ENCODE data around the gene MYO1B. TPM values are rescaled to one million over a fixed set of nuclear protein-coding genes. Genes with fewer than 3 reads are reported as not detected.
"Not testable (repeated sequence)": the region's sequence is repeated elsewhere in the genome, so short reads cannot be mapped to it uniquely, and the experiment has no call there.

Gene MYO1B
- total RNA-seq, 1 experiment from 2014 or later, result 95.6 TPM

GRCh38 chr2:191456506-191456905, 211.3 kb downstream of the MYO1B start:
- H3K9me3 ChIP-seq, H3K36me3 ChIP-seq, H3K4me3 ChIP-seq, H3K27me3 ChIP-seq, DNase-seq: not testable (repeated sequence)

GRCh38 chr2:191459158-191459557, 214.0 kb downstream of the MYO1B start:
- H3K4me3 ChIP-seq, result no peak overlapping the region
- no peaks in the 10 kb centered on the region for H3K36me3 ChIP-seq
- no peak for DNase-seq
- H3K9me3 ChIP-seq, result no peaks in the 10 kb centered on the region; the same call in 1 of the 2 replicates
- H3K27me3 ChIP-seq, result no peaks in the 10 kb centered on the region

- Histone ChIP-seq H3K4me3 (no peak overlapping the region), H3K27me3 (no peaks in the 10 kb centered on the region), H3K36me3 (no peaks in the 10 kb centered on the region), H3K9me3 (no peaks in the 10 kb centered on the region; the same call in 1 of the 2 replicates)
- DNase-seq, result no peak
Measured at GRCh38 chr2:191462370-191462769, 217.2 kb downstream of the MYO1B start.

- Histone ChIP-seq H3K9me3 (no peaks in the 10 kb centered on the region; the same call in 1 of the 2 replicates), H3K27me3 (no peaks in the 10 kb centered on the region), H3K4me3 (no peak overlapping the region), H3K36me3 (no peaks in the 10 kb centered on the region)
- DNase-seq, result no peak
Measured at GRCh38 chr2:191463790-191464189, 218.6 kb downstream of the MYO1B start.

- no peak for DNase-seq
- Histone ChIP-seq H3K36me3 (no peaks in the 10 kb centered on the region), H3K9me3 (no peaks in the 10 kb centered on the region), H3K27me3 (no peaks in the 10 kb centered on the region), H3K4me3 (no peak overlapping the region)
Measured at GRCh38 chr2:191465766-191466420, 220.7 kb downstream of the MYO1B start.

- no peak overlapping the region for H3K4me3 ChIP-seq
- no peaks in the 10 kb centered on the region for H3K27me3 ChIP-seq
- no peak for DNase-seq
- no peaks in the 10 kb centered on the region for H3K36me3 ChIP-seq
- H3K9me3 ChIP-seq, result no peaks in the 10 kb centered on the region
Measured at GRCh38 chr2:191467113-191467512, 221.9 kb downstream of the MYO1B start.

- no peaks in the 10 kb centered on the region for H3K9me3 ChIP-seq
- no peak overlapping the region for H3K4me3 ChIP-seq
- H3K27me3 ChIP-seq, result no peaks in the 10 kb centered on the region
- no peak for DNase-seq
- H3K36me3 ChIP-seq, result no peaks in the 10 kb centered on the region
Measured at GRCh38 chr2:191470306-191470705, 225.1 kb downstream of the MYO1B start.

- Histone ChIP-seq H3K4me3 (no peak overlapping the region), H3K36me3 (no peaks in the 10 kb centered on the region), H3K9me3 (0 out of 2 replicates have a peak, but pooled peaks cover 2% of the 10 kb centered on the region), H3K27me3 (no peaks in the 10 kb centered on the region)
- DNase-seq, result no peak
Measured at GRCh38 chr2:191474464-191474863, 229.3 kb downstream of the MYO1B start.

Other genes with a start within 250 kb of the MYO1B start
- gene STAT1, start 231.2 kb upstream of the MYO1B start, total RNA-seq (2014; rRNA removed; shearing (Covaris generic); ENCODE audit: low replicate concordance), result 143 and 165 TPM in 2 replicates
- 1.1 and 2.5 TPM in 2 replicates for gene STAT4, start 94.4 kb upstream of the MYO1B start, total RNA-seq (2014; rRNA removed; shearing (Covaris generic); ENCODE audit: low replicate concordance)